Keratinocyte (primary cell): Measurements from ENCODE around the gene S100PBP. TPM values are rescaled to one million over a fixed set of nuclear protein-coding genes. Genes with fewer than 3 reads are reported as not detected.
"Not testable (repeated sequence)": the region's sequence is repeated elsewhere in the genome, so short reads cannot be mapped to it uniquely, and the experiment has no call there.

Experiments used
- DNase-seq: peaks from one replicate; pipeline ENCODE4 v3.0.0-alpha.2; 2011; ENCODE audit warnings: low read depth, missing footprints, low spot score
- FAIRE-seq: peaks from 2 replicates; lab custom pipeline; 2011; peaks lifted over from hg19 to GRCh38; lab: Jason Lieb, UNC
- H2AFZ ChIP-seq: 2 replicates; pipeline ENCODE4 v1.6.0; 2012; ENCODE audit warnings: low read length, control low read depth, inconsistent platforms; ENCODE audit not compliant: control insufficient read depth
- H3K27ac ChIP-seq: 2 replicates; pipeline ENCODE4 v1.5.1; 2011; ENCODE audit warnings: low read length; ENCODE audit not compliant: control insufficient read depth, insufficient read depth
- H3K27me3 ChIP-seq: 3 replicates; pipeline ENCODE4 v1.6.0; 2011; ENCODE audit warnings: low read length; ENCODE audit not compliant: control insufficient read depth, insufficient read depth; ENCODE audit errors: extremely low read depth
- H3K36me3 ChIP-seq, 2 experiments: 2 replicates in 1 of 2; 3 replicates in 1 of 2; pipeline ENCODE4 v1.5.1; 2011; ENCODE audit warnings: low read length in 2 of 2, mild to moderate bottlenecking in 1 of 2; ENCODE audit not compliant: control insufficient read depth in 2 of 2, insufficient read depth in 2 of 2; ENCODE audit errors: extremely low read depth in 1 of 2
- H3K4me1 ChIP-seq: 3 replicates; pipeline ENCODE4 v1.5.1; 2011; ENCODE audit warnings: low read length; ENCODE audit not compliant: control insufficient read depth, insufficient read depth; ENCODE audit errors: extremely low read depth
- H3K4me2 ChIP-seq: 3 replicates; pipeline ENCODE4 v1.6.0; 2011; ENCODE audit warnings: low read depth, low read length; ENCODE audit not compliant: control insufficient read depth, insufficient read depth; ENCODE audit errors: extremely low read depth
- H3K4me3 ChIP-seq, 3 experiments: fragments of 200-600 bp in 1 of 3; sonication (generic) in 1 of 3; 2 replicates in 2 of 3; 3 replicates in 1 of 3; pipeline ENCODE4 v1.5.1; 2011 to 2016; ENCODE audit warnings: low read length in 3 of 3, mild to moderate bottlenecking in 3 of 3, control low read depth in 2 of 3, inconsistent platforms in 1 of 3, low read depth in 1 of 3, mixed read lengths in 1 of 3, mixed run types in 1 of 3, moderate library complexity in 1 of 3; ENCODE audit not compliant: control insufficient read depth in 2 of 3, insufficient read depth in 2 of 3; ENCODE audit errors: extremely low read depth in 1 of 3
- H3K79me2 ChIP-seq: 2 replicates; pipeline ENCODE4 v1.6.0; 2012; ENCODE audit warnings: low read length; ENCODE audit not compliant: control insufficient read depth, insufficient read depth
- H3K9ac ChIP-seq: 3 replicates; pipeline ENCODE4 v1.6.0; 2011; ENCODE audit warnings: low read length; ENCODE audit not compliant: control insufficient read depth, insufficient read depth; ENCODE audit errors: extremely low read depth
- H3K9me1 ChIP-seq: 3 replicates; pipeline ENCODE4 v1.6.0; 2011; ENCODE audit warnings: low read length; ENCODE audit not compliant: control insufficient read depth, insufficient read depth; ENCODE audit errors: extremely low read depth
- H3K9me3 ChIP-seq: 2 replicates; pipeline ENCODE4 v1.5.1; 2012; ENCODE audit warnings: low read depth, low read length; ENCODE audit not compliant: control insufficient read depth
- H4K20me1 ChIP-seq: 3 replicates; pipeline ENCODE4 v1.6.0; 2011; ENCODE audit warnings: low read length; ENCODE audit not compliant: control insufficient read depth, insufficient read depth; ENCODE audit errors: extremely low read depth
- CTCF ChIP-seq, 3 experiments: IDR thresholded peaks in 1 of 3; conservative IDR thresholded peaks in 1 of 3; optimal IDR thresholded peaks in 1 of 3; 2 replicates in 2 of 3; 3 replicates in 1 of 3; pipeline versions ENCODE3 to v1.5.1; 2011; ENCODE audit warnings: low read length in 3 of 3, mild to moderate bottlenecking in 3 of 3, moderate library complexity in 2 of 3, control low read depth in 1 of 3, inconsistent platforms in 1 of 3; ENCODE audit not compliant: insufficient read depth in 2 of 3; ENCODE audit errors: extremely low read depth in 1 of 3
- EZH2 ChIP-seq: IDR thresholded peaks from one replicate; pipeline ENCODE4 v1.6.1; 2012; ENCODE audit warnings: inconsistent platforms, mild to moderate bottlenecking, low read length, moderate library complexity
- dilution Hi-C: fragments of 300-500 bp; cut with MboI; formaldehyde crosslinking; loops from one replicate; pipeline ENCODE4 v1.7.0; 2020; ENCODE audit warnings: low sequenced_read_pairs; ENCODE audit not compliant: extremely low pct_ligation_motif_present
- polyA plus RNA-seq, 5 experiments: library from polyadenylated mRNA; depleted of rRNA in 3 of 5; stranded (reverse) in 3 of 5; stranded (forward) in 1 of 5; unstranded in 1 of 5; fragments of >200 nt; gene quantifications; 1 replicate in 1 of 5; 2 replicates in 3 of 5; 3 replicates in 1 of 5; pipeline versions ENCODE4 v1.2.1 to v1.2.3, GENCODE V29; 2011 to 2012; ENCODE audit warnings: missing spikeins in 2 of 5, low read depth in 1 of 5, low replicate concordance in 1 of 5

Gene S100PBP
- polyA plus RNA-seq, 1 donor (not counting 4 experiments of a cell fraction or from before 2014, with no cell fraction given), result 29.0 TPM

- Histone ChIP-seq H3K27ac (no peak overlapping the region), H2AFZ (no peak overlapping the region), H3K9me3 (no peaks in the 10 kb centered on the region), H3K9ac (no peak overlapping the region), H3K79me2 (peaks cover 9% of the 10 kb centered on the region), H3K4me3 (no peak overlapping the region), H3K27me3 (no peaks in the 10 kb centered on the region), H3K9me1 (peaks cover 2% of the 10 kb centered on the region), H3K36me3 (no peaks in the 10 kb centered on the region), H3K4me1 (peaks cover 3% of the 10 kb centered on the region), H3K4me2 (no peak overlapping the region), H4K20me1 (no peaks in the 10 kb centered on the region)
- FAIRE-seq (no peak), DNase-seq (no peak)
- no peak for TF ChIP-seq CTCF (optimal IDR thresholded peaks at IDR 0.05 in 1 of 3, IDR thresholded peaks at IDR 0.05 in 1 of 3, conservative IDR thresholded peaks at IDR 0.05 in 1 of 3; ENCODE audit: extremely low read depth in 1 of 3, insufficient read depth in 2 of 3, low read length in 3 of 3)
- no peak for TF ChIP-seq EZH2
- dilution Hi-C loops, result no loop called here
These were observed 86.7 kb downstream of the S100PBP start for GRCh38 chr1:32903991-32904785.

- dilution Hi-C loops, result no loop called here
- TF ChIP-seq EZH2 (no peak), CTCF (optimal IDR thresholded peaks at IDR 0.05 in 1 of 3, IDR thresholded peaks at IDR 0.05 in 1 of 3, conservative IDR thresholded peaks at IDR 0.05 in 1 of 3; ENCODE audit: extremely low read depth in 1 of 3, insufficient read depth in 2 of 3, low read length in 3 of 3) (no peak)
- H3K4me3 ChIP-seq, result no peak overlapping the region
- H3K4me1 ChIP-seq, result peaks cover 3% of the 10 kb centered on the region
- H2AFZ ChIP-seq, result no peak overlapping the region
- DNase-seq (no peak), FAIRE-seq (no peak)
- no peaks in the 10 kb centered on the region for H3K9me3 ChIP-seq
- no peaks in the 10 kb centered on the region for H4K20me1 ChIP-seq
- no peak overlapping the region for H3K4me2 ChIP-seq
- no peak overlapping the region for H3K9ac ChIP-seq
- no peak overlapping the region for H3K27ac ChIP-seq
- peaks cover 2% of the 10 kb centered on the region for H3K9me1 ChIP-seq
- H3K79me2 ChIP-seq, result peaks cover 7% of the 10 kb centered on the region
- H3K27me3 ChIP-seq, result no peaks in the 10 kb centered on the region
- H3K36me3 ChIP-seq, result no peaks in the 10 kb centered on the region
These were observed 87.3 kb downstream of the S100PBP start for GRCh38 chr1:32904797-32905196.

- H3K4me3 ChIP-seq, H3K79me2 ChIP-seq, H3K36me3 ChIP-seq, H4K20me1 ChIP-seq, H3K9ac ChIP-seq, H3K4me1 ChIP-seq, dilution Hi-C loops, H3K27me3 ChIP-seq, H3K4me2 ChIP-seq, H3K27ac ChIP-seq, H3K9me3 ChIP-seq, DNase-seq, FAIRE-seq, H2AFZ ChIP-seq, H3K9me1 ChIP-seq: not testable (repeated sequence)
These were observed 88.1 kb downstream of the S100PBP start for GRCh38 chr1:32905588-32905987.
